Islet precursor cell (in vitro differentiated cells): ENCODE measurements around the gene ESM1.
A peak's percentile ranks its signal among the peaks of the same experiment; 100 is the strongest.
"Not testable (repeated sequence)": the region's sequence is repeated elsewhere in the genome, so short reads cannot be mapped to it uniquely, and the experiment has no call there.

Experiments
- DNase-seq: peaks from one replicate; pipeline ENCODE4 v3.0.0-alpha.2; 2018

Gene ESM1, protein sequence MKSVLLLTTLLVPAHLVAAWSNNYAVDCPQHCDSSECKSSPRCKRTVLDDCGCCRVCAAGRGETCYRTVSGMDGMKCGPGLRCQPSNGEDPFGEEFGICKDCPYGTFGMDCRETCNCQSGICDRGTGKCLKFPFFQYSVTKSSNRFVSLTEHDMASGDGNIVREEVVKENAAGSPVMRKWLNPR

DNA sequence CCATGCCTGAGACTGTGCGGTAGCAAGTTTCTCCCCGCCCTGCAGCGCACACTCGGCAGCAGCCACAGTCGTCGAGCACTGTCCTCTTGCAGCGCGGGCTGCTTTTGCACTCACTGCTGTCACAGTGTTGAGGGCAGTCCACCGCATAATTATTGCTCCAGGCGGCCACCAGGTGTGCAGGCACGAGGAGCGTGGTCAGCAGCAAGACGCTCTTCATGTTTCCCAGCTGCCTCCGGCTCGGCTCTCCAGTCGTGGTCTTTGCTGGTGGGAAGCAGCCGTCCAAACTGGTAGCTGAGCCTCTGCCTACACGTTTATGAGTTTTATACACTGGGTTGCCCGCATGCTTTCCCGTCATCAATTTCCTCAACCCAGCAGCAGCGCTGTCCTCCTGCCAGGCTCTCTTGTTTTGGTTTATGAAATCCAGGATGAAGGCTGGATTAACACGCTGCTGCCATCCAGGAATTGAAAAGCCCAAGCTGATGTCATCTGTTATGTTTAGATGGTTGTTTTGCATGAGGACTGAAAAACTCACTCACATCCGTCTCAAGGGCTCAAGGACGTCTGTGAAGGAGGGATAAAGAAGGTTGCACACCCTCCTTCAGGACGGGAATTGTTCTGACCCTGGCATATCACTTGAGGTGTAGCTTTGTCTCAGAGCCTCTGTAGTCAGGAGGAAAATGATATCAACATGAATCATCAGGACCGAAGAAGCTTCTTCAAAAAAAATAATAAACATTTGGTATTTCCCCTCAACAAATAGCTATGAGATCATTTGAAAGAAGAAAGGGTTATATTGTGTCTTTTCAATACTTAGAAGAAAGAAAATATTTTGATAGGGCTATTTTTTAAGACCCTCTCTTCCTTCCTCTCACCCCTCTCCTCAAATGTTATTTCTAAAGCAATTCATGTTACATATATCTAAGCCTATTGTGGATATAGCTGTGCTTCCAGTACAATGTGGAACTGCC is at the start of gene ESM1:
TSS of gene ESM1 (minus strand) at position 293 of the 968 bp plus-strand sequence. CDS start at position 217, 76 bp downstream.
- peak; percentile 73 for DNase-seq

DNA sequence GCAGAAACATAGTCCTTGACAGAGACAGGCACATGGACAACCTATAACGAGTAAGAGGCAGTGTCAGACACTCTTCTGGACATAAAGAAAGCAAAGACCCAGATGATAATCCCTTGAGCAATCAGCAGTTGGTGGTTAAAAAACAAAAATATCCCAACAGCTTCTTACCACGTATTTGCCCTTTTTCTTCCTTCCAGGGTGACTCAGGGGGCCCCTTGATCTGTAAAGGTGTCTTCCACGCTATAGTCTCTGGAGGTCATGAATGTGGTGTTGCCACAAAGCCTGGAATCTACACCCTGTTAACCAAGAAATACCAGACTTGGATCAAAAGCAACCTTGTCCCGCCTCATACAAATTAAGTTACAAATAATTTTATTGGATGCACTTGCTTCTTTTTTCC is 48.2 kb upstream of the ESM1 start:
- DNase-seq: no peak

DNA sequence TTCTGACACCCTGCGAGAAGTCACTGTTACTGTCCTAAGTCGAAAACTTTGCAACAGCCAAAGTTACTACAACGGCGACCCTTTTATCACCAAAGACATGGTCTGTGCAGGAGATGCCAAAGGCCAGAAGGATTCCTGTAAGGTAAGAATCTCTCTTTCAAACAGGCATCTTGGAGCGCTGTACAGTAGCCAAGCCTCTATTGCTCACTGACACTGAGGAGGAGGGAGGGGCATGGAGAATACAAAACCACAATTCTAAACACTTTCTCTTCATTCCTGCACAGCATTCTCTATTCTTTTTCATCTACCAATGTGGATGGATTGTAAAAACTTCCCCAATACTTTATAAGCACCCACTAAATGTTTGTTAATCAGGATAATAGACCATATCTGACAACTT is 46.1 kb upstream of the ESM1 start:
- no peak for DNase-seq

DNA sequence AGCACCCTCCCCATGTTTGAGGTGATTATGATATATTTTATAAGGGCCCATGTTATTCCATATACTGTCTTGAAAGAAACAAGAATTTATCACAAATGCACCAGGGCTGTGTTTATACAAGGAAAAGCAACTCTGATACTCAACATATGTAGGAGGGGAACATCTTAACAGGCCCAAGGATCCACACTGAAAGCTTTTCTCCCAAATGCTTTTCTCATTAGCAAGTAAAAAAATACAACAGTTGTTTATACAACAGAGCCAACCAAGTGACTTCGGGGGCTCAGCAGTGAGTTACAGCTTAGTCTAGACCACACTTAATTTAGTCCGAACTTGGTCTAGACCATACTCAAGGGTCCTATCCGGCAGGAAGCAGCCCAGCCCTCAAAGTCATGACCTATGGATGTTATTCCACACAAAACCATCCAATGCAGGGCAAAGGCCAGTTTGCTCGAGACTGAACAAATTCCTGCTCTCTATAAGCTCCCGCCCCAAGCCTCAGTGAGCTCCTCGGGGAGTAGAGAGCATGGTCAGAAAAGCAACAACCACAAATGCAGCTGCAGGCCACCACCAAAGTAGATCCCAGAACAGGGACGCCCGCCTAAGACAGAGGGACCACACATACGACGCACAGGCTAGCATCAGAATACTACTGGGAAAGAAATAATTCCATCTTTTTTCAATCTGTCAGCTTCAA is 45.4 kb upstream of the ESM1 start:
- no peak for DNase-seq

DNA sequence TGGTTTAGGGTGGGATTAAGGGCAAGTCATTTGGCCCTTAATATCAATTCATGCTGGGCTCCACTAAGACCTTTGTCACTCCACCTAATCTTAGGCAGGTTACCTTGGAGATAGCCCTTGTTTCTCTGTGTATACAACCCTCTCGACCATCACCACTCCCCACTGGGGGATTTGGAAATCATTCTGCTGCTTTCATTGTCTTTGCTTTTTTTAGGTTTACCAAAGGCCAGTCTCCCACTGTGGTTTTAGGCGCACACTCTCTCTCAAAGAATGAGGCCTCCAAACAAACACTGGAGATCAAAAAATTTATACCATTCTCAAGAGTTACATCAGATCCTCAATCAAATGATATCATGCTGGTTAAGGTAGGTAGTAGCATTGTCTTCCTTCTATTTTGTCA is 44.8 kb upstream of the ESM1 start:
- DNase-seq: no peak

DNA sequence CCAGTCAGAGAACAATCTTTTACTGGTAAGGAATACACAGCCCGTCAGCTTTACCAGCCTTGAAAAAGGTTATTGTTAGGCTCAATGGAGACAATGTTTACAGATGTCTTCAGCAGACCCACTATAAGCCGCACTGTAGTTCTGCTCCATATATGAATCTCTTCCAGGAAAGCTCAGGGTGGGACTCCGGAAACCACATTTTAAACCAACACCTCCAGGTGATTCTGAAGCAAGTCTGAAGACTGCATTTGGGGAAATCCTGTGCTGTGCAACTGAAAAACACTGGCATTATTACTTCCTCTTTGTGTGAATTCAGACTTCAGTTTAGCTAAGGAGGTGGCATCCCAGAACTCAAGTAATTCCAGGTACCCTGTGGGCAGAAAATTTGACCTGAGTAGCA is 42.2 kb upstream of the ESM1 start:
- no peak for DNase-seq

DNA sequence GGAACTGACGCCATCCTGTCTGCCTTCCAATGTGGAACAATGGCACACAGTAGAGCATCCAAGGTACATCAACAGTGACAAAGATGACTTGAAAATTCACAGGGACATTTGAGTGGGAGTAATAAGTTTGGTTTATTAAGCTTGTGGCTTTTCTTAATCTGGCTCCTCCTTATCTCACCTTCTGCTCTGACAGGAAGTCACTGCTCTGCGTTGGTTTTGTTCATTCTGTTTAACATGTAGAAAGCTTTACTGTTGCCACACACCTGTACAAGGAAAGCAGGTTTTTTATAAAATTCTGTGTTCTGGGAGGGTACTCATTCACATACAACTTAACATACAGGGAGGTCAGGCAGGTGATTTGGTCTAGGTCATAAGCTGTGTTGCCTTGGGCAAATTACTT is 37.1 kb upstream of the ESM1 start:
- DNase-seq: no peak

DNA sequence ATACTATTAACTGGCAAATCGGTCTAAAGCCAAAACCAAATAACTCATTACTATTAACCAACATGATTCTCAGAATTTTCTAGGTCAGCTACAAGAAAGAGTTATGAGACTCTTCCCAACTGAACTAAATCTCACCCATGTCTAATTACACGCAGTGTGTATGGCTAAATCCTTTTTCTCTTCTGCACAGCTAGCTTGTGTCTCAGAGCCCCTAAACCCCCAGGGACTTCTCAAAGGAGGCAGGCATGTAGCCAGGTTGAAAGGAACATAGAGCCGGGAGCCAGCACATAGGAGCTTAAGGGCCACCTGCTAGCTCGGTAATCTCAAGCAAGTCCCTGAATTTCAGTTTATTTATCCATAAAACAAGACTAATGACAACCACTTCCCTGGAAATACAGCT is 36.4 kb upstream of the ESM1 start:
- DNase-seq: no peak

DNA sequence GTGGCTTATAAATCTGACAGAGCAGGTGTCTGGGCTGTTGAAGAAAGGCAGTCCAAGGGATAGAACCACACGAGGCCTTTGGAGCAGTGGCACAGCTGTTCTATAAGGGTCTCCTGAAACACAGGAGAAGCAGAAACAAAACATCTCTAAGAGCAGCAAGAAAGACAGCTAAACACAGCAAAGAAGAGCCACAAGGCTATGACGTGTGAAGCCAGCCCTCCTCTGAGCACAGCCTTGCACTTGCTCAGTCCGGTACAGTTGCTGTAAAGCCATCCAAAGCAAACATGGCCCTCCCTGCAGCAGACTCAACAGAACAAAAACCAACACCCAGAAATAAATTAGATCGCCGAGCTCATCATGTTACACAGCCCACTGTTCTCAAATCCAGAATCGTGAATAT is 36.0 kb upstream of the ESM1 start:
- no peak for DNase-seq

DNA sequence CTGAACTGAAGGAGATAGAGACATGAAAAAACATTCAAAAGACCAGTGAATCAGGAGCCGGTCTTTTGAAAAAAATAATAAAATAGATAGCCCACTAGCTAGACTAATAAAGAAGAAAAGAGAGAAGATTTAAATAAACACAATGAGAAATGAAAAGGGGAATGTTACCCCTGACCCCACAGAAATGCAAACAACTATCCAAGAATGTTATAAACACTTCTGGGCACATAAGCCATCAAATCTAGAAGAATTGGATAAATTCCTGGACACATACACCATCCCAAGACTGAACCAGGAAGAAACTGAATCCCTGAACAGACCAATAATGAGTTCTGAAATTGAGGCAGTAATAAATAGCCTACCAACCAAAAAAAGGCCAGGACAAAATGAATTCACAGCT is 24.8 kb upstream of the ESM1 start:
- not testable (repeated sequence) for DNase-seq

DNA sequence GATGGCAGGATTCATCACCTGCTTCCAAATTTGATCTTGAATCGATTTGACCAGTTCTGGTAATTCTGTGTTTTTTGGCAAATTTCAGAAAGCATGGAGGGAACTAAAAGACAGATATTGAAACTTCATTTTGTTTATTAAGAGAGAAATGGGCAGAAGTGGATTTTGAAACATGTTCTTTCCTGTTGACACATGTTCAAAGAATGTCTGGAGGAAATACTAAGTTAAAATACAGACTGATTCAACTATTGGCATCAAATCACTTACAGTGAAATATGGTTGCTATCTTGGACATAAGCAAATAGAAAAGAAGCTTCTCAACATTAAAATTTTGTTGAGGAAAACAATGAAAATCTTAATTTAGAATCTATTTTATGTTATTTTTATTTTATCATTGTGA is 19.3 kb upstream of the ESM1 start:
- no peak for DNase-seq

DNA sequence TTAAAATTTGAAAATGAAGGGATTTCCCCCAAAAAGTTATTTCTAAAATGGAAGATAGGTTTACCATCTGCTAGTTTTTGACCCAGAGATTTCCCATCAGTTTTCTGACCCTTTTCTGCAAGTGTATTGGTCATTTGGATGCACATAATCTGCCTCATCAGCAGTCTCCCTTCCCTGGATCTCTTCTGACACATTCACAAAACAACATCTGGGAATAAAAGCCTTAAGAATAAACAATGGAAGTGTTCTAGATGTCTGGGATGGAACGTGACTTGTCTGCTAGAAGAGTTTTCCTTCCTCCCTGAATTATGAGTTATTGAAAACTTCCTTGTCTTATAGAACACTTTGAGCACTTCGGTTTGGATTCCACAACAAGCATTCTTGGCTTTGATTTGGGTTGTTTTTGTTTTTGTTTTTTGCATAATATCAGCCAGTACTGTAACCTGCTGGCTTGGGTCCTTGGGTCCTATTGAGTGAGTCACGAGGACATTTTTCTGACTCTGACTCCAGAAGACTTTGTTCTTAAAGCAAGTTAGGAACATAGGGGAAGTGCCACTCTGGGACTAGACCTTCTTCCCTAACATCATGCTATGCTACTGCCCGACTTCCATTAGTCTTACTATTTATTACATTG is 18.2 kb upstream of the ESM1 start:
- DNase-seq: no peak

DNA sequence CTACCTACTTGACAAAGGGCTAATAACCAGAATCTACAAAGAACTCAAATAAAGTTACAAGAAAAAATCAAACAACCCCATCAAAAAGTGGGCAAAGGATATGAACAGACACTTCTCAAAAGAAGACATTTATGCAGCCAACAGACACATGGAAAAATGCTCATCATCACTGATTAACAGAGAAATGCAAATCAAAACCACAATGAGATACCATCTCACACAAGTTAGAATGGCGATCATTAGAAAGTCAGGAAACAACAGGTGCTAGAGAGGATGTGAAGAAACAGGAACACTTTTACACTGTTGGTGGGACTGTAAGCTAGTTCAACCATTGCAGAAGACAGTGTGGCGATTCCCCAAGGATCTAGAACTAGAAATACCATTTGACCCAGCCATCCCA is 16.8 kb upstream of the ESM1 start:
- DNase-seq: not testable (repeated sequence)

DNA sequence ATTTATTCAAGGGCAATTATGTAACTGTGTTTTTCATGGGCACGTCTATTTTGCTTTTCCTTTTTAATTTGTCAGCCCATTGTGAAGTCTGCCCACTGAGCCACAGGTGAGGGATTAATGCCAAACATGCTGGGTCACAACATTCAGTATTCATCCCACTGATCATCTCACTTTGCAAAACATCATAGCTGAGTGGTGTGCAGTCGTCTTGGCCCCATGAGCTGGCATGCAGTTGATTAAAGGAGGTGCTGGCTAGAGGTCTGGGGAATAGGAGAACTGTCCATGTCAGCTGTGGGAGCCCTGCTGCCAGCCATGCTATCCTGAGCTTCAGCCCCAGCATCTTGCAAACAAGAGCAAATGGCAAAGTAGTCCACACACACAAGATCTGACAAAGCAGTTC is 11.7 kb upstream of the ESM1 start:
- DNase-seq: no peak

DNA sequence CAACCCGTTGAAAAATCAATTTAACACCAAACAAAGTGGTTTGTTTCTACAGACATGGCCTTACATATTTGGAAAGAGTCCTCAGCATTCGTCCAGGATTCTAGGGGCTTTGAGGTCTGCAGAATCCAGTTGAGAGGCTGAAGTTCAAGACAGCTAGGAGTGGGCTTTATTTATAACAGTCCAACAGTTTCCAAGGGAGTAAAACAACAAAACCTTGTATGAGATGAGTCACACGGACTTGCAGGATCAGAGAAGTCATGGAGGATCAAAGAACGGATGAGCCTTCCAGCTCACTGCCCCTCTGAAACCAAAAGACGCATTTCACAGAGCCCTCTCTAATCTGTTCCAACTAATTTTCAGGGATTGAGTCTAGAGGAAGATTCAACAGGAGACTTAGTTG is 11.1 kb upstream of the ESM1 start:
- no peak for DNase-seq

DNA sequence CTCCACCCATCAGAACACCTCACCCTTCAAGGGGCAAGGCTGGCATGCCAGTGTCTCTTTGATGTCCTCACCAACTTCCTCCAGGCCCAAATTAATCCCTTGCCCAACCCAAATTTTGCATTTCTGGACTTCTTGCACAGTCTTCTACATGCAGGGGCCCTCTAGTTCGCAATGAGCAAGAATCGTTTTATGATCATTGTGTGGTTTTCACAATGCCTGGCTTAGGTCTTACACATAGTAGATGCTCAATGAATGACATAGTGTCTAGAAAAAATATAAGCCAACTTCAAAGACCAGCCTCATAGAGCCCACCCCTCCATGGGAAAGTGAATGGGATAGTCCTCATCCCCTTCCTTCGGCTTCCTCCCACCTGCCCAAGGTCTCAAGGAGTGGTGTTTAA is 9.8 kb upstream of the ESM1 start:
- no peak for DNase-seq

DNA sequence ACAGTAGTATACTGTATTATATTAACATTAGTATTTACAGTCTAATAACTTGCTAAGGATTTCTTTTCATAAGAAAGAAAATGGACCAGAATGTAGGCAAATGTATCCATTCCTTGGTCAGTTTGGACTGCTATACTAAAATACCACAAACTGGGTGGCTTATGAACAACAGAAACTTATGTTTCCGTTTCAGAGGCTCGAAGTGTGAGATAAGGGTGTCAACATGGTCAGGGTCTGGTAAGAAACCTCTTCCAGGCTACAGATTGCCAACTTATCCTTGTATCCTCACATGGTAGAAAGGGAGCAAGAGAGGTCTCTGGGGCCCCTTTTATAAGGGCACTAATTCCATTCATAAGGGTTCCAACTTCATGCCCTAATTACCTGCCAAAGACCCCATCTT is 9.2 kb upstream of the ESM1 start:
- DNase-seq: no peak

DNA sequence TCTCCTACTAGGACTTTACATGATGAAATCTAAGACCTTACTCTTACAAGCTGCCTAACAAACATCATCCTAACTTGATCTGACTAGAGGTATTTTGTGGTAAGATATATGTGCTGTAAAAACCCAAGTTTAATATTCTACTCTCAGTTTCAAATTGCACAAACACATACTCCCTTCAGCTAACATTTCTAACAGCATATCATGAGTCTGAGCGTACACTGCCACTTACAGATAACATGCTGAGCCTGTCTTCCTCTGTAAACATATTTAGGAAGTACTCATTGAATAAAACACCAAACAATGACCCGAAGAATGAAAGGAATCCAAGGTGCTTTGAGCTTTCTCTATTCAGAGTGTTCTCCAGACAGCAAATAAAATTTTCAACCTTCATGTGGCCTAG is 7.9 kb upstream of the ESM1 start:
- DNase-seq: no peak

DNA sequence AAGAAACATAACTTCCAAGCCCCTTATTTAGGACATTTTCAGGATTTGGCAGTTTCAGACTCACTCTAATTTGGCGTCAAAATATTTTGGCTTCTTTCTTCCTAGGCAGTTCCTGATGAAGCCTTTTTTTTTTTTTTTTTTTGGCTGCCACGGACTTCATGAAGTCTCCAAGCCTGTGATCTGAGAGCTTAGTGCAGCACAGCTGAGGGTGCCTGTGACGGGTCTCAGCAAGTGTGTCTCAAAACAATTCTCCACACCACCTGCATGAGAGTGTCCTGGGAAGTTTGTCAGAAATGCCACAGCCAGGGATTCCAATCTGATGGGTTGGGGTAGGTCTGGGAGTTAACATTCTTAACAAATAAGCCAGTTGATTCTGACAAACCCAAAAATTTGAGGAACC is 6.0 kb upstream of the ESM1 start:
- DNase-seq: no peak

DNA sequence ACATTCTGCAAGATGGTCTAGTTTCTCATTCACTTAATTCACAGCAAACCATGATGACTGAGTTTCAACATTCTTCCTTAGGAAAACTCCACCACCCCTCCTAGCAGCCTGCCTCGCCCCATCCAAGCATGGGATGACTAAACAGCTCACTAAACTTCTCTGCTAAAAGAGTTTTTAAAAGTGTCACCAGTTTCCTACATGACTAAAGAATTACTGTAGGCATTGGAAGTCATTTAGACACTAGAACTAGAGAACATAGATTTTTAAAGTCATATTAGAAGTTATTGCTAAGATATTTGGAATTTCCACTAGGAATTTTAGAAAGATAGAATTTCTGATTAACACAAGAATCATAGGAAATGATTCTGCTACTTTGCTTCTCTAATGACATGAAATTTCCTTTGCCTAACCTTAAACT is 5.5 kb upstream of the ESM1 start:
- DNase-seq: no peak

DNA sequence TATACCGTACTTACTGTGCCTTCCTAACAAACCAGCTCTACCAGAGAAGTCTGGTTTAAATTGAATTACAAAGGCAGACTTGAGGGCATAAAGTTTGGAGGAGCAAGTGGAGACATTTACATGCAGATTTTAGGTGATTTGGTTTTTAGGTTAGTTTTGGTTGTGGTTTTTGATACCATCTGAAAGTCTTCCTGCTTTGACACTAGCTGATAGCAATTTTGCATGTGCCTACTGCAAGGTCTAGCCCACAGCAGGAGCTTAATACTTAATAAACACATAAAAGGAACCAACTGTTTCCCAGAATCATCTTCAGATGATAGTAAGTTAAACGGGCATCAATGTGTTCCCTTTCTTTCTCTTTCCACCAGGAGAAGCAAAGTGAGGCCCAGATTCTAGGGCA is 3.4 kb upstream of the ESM1 start:
- no peak for DNase-seq

DNA sequence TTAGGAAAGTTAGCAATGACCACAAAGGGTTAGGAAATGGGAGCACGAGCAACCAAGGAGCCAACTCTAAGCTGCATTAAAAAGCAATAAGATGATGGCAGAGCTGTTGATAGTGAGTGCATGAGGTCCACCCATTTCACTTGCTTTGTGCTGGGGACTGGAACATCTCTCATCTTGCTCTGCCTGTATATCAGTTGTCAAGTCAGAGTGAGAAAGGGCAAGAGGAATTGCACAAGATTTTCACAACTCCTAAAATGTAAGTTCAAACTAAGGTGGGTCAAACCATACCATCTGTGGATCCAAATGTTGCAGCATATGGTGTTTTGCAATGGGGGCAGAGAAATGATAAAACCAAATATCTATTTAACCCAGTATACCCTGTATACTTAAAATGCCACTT is 2.8 kb upstream of the ESM1 start:
- DNase-seq: no peak

DNA sequence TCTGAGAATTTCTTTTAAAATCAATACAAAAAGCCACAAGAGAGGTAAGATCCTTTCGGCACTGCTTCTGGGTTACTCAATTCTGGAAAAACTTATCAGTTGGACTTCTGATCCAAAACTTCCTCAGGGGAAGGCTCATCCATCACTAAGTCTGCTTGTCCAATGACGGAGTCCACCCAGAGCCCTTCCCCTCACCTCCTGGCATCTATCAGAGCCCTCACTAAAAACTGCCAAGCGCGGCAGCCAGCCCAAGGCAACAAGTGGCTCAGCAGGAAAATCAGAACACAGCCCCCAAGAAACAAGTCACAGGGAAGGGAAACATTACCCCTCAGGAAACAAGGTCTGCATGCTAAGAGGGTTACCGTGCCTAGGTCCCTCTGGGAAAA is 869 bp upstream of the ESM1 start:
- no peak for DNase-seq

DNA sequence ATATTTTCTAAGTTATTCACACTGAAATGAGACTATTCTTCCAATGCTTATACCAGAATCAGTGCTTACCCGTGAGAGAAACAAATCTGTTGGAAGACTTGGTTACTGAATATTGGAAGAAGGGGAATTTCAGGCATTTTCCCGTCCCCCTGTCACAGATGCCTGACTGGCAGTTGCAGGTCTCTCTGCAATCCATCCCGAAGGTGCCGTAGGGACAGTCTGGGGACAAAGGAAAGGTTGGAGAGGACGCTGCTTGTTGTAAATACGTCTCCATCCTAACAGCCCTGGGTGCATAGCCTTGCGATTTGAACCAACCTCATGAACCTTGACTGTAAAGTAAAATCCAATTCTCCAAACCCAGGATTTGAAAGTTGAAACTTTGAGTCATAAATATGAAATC is 3.5 kb downstream of the ESM1 start:
- no peak for DNase-seq
